GM18868 (cell line): ENCODE data around the gene POLG2.
"Not testable (repeated sequence)": the region's sequence is repeated elsewhere in the genome, so short reads cannot be mapped to it uniquely, and the experiment has no call there.

ENCODE experiments used
- ATAC-seq: cut with Tn5 transposase; IDR thresholded peaks from one replicate; pipeline ENCODE4 v1.9.1; 2021; ENCODE audit warnings: mild to moderate bottlenecking, moderate library complexity; ENCODE audit not compliant: unreplicated experiment

POLG2 gene

GRCh38 chr17:64491034-64491860, 5.6 kb downstream of the POLG2 start:
- ATAC-seq: no peak

- ATAC-seq: no peak
Observed at GRCh38 chr17:64488301-64488700, 8.6 kb downstream of the POLG2 start.

GRCh38 chr17:64484380-64484779, 12.5 kb downstream of the POLG2 start:
- ATAC-seq: no peak

GRCh38 chr17:64480951-64481350, 15.9 kb downstream of the POLG2 start:
- no peak for ATAC-seq

- ATAC-seq: no peak
Observed at GRCh38 chr17:64477849-64478248, 19.0 kb downstream of the POLG2 start.

- no peak for ATAC-seq
Observed at GRCh38 chr17:64472564-64472963, 24.3 kb downstream of the POLG2 start.

- ATAC-seq: no peak
Observed at GRCh38 chr17:64471440-64471839, 25.4 kb downstream of the POLG2 start.

- ATAC-seq: no peak
Observed at GRCh38 chr17:64470625-64471024, 26.2 kb downstream of the POLG2 start.

- ATAC-seq: not testable (repeated sequence)
Observed at GRCh38 chr17:64466834-64467233, 30.0 kb downstream of the POLG2 start.

GRCh38 chr17:64466019-64466735, 30.7 kb downstream of the POLG2 start:
- ATAC-seq: no peak

GRCh38 chr17:64461788-64462187, 35.1 kb downstream of the POLG2 start:
- ATAC-seq: no peak

GRCh38 chr17:64460955-64461354, 35.9 kb downstream of the POLG2 start:
- ATAC-seq: no peak

GRCh38 chr17:64459818-64460217, 37.0 kb downstream of the POLG2 start:
- ATAC-seq: not testable (repeated sequence)

- no peak for ATAC-seq
Observed at GRCh38 chr17:64459284-64459747, 37.5 kb downstream of the POLG2 start.

- no peak for ATAC-seq
Observed at GRCh38 chr17:64458756-64459155, 38.1 kb downstream of the POLG2 start.

- no peak for ATAC-seq
Observed at GRCh38 chr17:64457156-64457555, 39.7 kb downstream of the POLG2 start.

- ATAC-seq: no peak
Observed at GRCh38 chr17:64455993-64456885, 40.6 kb downstream of the POLG2 start.

- ATAC-seq: no peak
Observed at GRCh38 chr17:64449545-64449944, 47.3 kb downstream of the POLG2 start.

- peak; percentile 70 for ATAC-seq
Observed at GRCh38 chr17:64448665-64449512, 48.0 kb downstream of the POLG2 start, which contains the start of gene MILR1. TSS of gene MILR1 (plus strand) at chr17:64449115. CDS start at chr17:64449169, 54 bp downstream.

GRCh38 chr17:64447526-64447925, 49.3 kb downstream of the POLG2 start:
- ATAC-seq: no peak
